D721Med (cell line): ENCODE results near the gene MCTP1.

Experiments used
- DNase-seq: peaks from one replicate; pipeline ENCODE4 v3.0.0; 2011; ENCODE audit warnings: low spot score; ENCODE audit not compliant: insufficient read length
- FAIRE-seq: peaks from 2 replicates; lab custom pipeline; 2011; peaks lifted over from hg19 to GRCh38; lab: Jason Lieb, UNC
- TF ChIP-seq, protein P1 (sequence below): IDR thresholded peaks from 2 replicates; pipeline ENCODE4 v1.5.1; 2012; ENCODE audit warnings: mild to moderate bottlenecking, control low read depth; ENCODE audit not compliant: insufficient read depth; ENCODE audit errors: missing control alignments

MCTP1 gene

GRCh38 chr5:95134326-95134725 is 150.6 kb downstream of the MCTP1 start:
- TF ChIP-seq, protein P1, sequence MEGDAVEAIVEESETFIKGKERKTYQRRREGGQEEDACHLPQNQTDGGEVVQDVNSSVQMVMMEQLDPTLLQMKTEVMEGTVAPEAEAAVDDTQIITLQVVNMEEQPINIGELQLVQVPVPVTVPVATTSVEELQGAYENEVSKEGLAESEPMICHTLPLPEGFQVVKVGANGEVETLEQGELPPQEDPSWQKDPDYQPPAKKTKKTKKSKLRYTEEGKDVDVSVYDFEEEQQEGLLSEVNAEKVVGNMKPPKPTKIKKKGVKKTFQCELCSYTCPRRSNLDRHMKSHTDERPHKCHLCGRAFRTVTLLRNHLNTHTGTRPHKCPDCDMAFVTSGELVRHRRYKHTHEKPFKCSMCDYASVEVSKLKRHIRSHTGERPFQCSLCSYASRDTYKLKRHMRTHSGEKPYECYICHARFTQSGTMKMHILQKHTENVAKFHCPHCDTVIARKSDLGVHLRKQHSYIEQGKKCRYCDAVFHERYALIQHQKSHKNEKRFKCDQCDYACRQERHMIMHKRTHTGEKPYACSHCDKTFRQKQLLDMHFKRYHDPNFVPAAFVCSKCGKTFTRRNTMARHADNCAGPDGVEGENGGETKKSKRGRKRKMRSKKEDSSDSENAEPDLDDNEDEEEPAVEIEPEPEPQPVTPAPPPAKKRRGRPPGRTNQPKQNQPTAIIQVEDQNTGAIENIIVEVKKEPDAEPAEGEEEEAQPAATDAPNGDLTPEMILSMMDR = no peak
- FAIRE-seq (no peak), DNase-seq (no peak)

GRCh38 chr5:95132096-95132495 is 152.8 kb downstream of the MCTP1 start:
- no peak for DNase-seq
- no peak for FAIRE-seq
- TF ChIP-seq, protein P1 = no peak

- FAIRE-seq (no peak), DNase-seq (no peak)
- TF ChIP-seq, protein P1 = no peak
Measured at GRCh38 chr5:95130941-95131340, 154.0 kb downstream of the MCTP1 start.

- no peak for DNase-seq
- TF ChIP-seq, protein P1 = no peak
- FAIRE-seq = no peak
Measured at GRCh38 chr5:95124731-95125130, 160.2 kb downstream of the MCTP1 start.

GRCh38 chr5:95124101-95124500 is 160.8 kb downstream of the MCTP1 start:
- DNase-seq = no peak
- TF ChIP-seq, protein P1 = no peak
- FAIRE-seq = no peak

- TF ChIP-seq, protein P1 = no peak
- no peak for DNase-seq
- FAIRE-seq = no peak
Measured at GRCh38 chr5:95114902-95115301, 170.0 kb downstream of the MCTP1 start.

DNA sequence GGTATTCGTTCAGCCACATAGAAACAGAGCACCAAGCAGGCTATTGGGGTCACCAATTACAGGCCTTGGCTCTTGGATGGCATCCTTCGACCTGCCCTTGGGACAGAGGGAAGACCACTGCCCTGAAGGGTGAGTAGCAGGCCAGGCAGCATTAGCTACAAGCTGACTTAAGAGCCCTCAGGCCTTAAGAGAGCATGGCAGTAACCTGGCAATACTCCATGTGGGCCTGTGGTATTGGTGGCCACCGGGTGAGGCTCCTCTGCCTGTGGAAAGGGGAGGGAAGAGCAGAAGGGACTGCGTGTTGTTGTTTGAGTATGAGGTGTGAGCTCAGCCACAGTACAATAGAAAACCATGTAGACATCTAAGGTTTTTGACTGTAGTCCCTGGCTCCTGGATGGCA is 170.6 kb downstream of the MCTP1 start:
- no peak for FAIRE-seq
- TF ChIP-seq, protein P1 = no peak
- no peak for DNase-seq
